Measurements from ENCODE around the gene STARD13.
A peak's percentile ranks its signal among the peaks of the same experiment; 100 is the strongest.

STARD13 gene

GRCh38 chr13:33150126-33150525, 135.4 kb downstream of the STARD13 start:
- no peaks in the 10 kb centered on the region for H3K9me3 Mint-ChIP-seq
- TF ChIP-seq, protein P1, sequence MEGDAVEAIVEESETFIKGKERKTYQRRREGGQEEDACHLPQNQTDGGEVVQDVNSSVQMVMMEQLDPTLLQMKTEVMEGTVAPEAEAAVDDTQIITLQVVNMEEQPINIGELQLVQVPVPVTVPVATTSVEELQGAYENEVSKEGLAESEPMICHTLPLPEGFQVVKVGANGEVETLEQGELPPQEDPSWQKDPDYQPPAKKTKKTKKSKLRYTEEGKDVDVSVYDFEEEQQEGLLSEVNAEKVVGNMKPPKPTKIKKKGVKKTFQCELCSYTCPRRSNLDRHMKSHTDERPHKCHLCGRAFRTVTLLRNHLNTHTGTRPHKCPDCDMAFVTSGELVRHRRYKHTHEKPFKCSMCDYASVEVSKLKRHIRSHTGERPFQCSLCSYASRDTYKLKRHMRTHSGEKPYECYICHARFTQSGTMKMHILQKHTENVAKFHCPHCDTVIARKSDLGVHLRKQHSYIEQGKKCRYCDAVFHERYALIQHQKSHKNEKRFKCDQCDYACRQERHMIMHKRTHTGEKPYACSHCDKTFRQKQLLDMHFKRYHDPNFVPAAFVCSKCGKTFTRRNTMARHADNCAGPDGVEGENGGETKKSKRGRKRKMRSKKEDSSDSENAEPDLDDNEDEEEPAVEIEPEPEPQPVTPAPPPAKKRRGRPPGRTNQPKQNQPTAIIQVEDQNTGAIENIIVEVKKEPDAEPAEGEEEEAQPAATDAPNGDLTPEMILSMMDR (IDR thresholded peaks at IDR 0.05; ENCODE audit: unreplicated experiment in 3 of 3) = no peak
- peak overlapping the region; percentile 94 to 98 (median 95) for H3K27ac Mint-ChIP-seq

DNA sequence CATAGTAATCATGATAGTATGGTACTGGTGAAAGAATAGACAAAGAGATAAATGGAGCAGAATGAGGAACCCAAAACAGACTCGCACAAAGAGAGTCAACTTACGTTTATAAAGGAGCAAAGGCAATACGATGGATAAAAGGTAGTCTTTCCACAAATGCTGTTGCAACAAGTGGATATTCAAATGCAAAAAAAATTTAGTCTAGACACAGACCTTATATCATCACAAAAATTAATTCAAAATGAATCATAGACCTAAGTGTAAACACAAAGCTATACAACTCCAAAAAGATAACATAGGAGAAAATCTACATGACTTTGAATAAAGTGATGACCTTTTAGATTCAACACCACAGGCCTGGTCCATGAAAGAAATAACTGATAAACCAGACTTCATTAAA, 137.7 kb downstream of the STARD13 start:
- Mint-ChIP-seq H3K27ac (peak overlapping the region in 2 of 3 experiments; percentile 32 to 94), H3K4me1 (peaks cover 46% of the 10 kb centered on the region), H3K36me3 (ENCODE audit: low read depth) (peaks cover 26% of the 10 kb centered on the region), H3K4me3 (no peak overlapping the region), H3K27me3 (ENCODE audit: low read depth) (no peaks in the 10 kb centered on the region), H3K9me3 (no peaks in the 10 kb centered on the region)
- TF ChIP-seq, protein P1 (IDR thresholded peaks at IDR 0.05; ENCODE audit: unreplicated experiment in 3 of 3) = no peak

More at GRCh38 chr13:33150126-33150525, 135.4 kb downstream of the STARD13 start:
- peaks cover 8% of the 10 kb centered on the region for H3K36me3 Mint-ChIP-seq (ENCODE audit: low read depth)
- H3K4me1 Mint-ChIP-seq = peaks cover 54% of the 10 kb centered on the region
- H3K4me3 Mint-ChIP-seq = no peak overlapping the region
- H3K27me3 Mint-ChIP-seq (ENCODE audit: low read depth) = no peaks in the 10 kb centered on the region

DNA sequence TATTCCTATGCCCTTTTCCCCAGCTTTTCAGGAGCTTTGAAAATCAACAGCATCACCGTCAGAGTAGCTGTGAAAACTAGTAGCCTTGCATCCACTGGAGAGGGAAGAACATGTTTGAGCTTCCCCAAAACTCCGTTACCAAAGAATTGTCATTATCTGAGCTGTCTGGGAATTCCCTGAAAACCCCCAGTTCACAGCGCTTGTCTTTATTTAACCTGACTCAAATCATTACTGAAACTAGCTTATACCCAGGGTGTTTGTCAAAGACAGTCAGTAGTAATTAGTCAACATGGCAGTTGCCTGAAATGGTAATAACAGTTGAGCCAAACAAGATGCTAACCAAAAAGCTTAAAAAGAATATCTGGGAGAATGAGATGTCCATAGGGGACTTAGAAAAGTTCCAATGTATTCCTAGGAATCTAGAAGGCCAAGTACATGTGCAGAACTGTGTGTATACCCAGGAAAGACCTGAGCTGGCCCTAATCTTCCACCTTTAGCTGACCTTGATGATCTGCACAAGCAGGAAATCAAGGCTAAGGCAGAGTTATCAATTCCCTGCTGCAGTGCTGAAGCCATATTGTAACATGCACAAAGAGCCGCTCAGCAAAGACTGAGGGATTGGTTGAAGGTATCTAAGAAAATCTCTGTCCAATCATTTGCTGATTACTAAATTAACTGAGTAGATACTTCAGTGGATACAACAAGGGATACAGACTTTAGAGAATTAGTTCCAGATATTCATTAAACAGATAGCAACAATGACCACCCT, 138.5 kb downstream of the STARD13 start:
- peaks cover 44% of the 10 kb centered on the region for H3K4me1 Mint-ChIP-seq
- H3K27ac Mint-ChIP-seq = peak overlapping the region in 2 of 3 experiments; percentile 32 to 94
- H3K36me3 Mint-ChIP-seq (ENCODE audit: low read depth) = peaks cover 34% of the 10 kb centered on the region
- no peak overlapping the region for H3K4me3 Mint-ChIP-seq
- no peaks in the 10 kb centered on the region for H3K27me3 Mint-ChIP-seq (ENCODE audit: low read depth)
- H3K9me3 Mint-ChIP-seq = no peaks in the 10 kb centered on the region
- TF ChIP-seq, protein P1 (IDR thresholded peaks at IDR 0.05; ENCODE audit: unreplicated experiment in 3 of 3) = no peak

- no peaks in the 10 kb centered on the region for H3K9me3 Mint-ChIP-seq
- TF ChIP-seq, protein P1 (IDR thresholded peaks at IDR 0.05; ENCODE audit: unreplicated experiment in 3 of 3) = no peak
Observed at GRCh38 chr13:33145667-33146066, 139.9 kb downstream of the STARD13 start.

DNA sequence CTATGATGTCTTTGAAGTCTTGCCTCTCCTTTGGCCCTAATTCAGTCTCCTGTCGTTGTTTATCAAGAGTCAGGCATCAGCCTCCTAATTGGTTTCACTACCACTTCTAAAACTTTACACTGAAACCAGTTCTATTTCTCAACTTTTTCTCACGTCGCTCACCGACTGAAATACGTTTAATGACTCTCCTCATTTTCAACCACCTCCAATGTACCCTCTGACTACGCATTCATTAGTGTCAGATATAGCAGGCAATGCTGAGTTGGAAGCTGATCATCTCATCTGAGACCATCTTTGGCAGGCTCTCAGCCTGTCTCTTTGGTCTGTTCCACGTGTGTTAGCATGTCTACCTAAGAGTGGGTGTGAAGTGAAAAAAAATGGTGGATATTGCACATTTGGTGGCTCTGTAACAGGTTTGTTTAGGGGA, 141.2 kb downstream of the STARD13 start:
- peak overlapping the region in 2 of 3 experiments; percentile 0 to 39 for H3K27ac Mint-ChIP-seq
- H3K36me3 Mint-ChIP-seq (ENCODE audit: low read depth) = peaks cover 40% of the 10 kb centered on the region
- H3K4me3 Mint-ChIP-seq = no peak overlapping the region
- H3K4me1 Mint-ChIP-seq = peaks cover 43% of the 10 kb centered on the region
- TF ChIP-seq, protein P1 (IDR thresholded peaks at IDR 0.05; ENCODE audit: unreplicated experiment in 3 of 3) = no peak
- no peaks in the 10 kb centered on the region for H3K9me3 Mint-ChIP-seq
- H3K27me3 Mint-ChIP-seq (ENCODE audit: low read depth) = no peaks in the 10 kb centered on the region

More at GRCh38 chr13:33145667-33146066, 139.9 kb downstream of the STARD13 start:
- Mint-ChIP-seq H3K27me3 (ENCODE audit: low read depth) (no peaks in the 10 kb centered on the region), H3K27ac (no peak overlapping the region), H3K4me3 (no peak overlapping the region), H3K36me3 (ENCODE audit: low read depth) (peaks cover 40% of the 10 kb centered on the region), H3K4me1 (peaks cover 42% of the 10 kb centered on the region)
